K562 (cell line): ENCODE measurements around the gene HES3. TPM values are rescaled to one million over a fixed set of nuclear protein-coding genes. Genes with fewer than 3 reads are reported as not detected.

Experiments
- EP400 ChIP-seq: fragments of 450-650 bp; IDR thresholded peaks from 2 replicates; pipeline ENCODE4 v1.6.1; 2017; ENCODE audit warnings: antibody characterized with exemption, mild to moderate bottlenecking, moderate library complexity
- FOXJ3 ChIP-seq: sonication (generic); formaldehyde crosslinking; IDR thresholded peaks from 2 replicates; pipeline ENCODE4 v1.4.0; 2020; ENCODE audit warnings: mild to moderate bottlenecking, missing genetic modification reagents
- PYGO2 ChIP-seq: fragments of 450-650 bp; IDR thresholded peaks from 2 replicates; pipeline ENCODE4 v1.6.1; 2016; ENCODE audit warnings: mild to moderate bottlenecking, missing genetic modification characterization, moderate library complexity, missing compliant biosample characterization
- ZEB2 ChIP-seq: fragments of 450-650 bp; IDR thresholded peaks from 2 replicates; pipeline ENCODE4 v1.6.1; 2016
- polyA plus RNA-seq, 8 experiments: library from polyadenylated mRNA; depleted of rRNA in 4 of 8; stranded (reverse) in 5 of 8; unstranded in 3 of 8; fragments of >200 nt; fragmentation: Nextera tagmentation in 2 of 8; fragmentation: Illumina TruSeq in 1 of 8; extraction: Ambion mirVana in 2 of 8; extraction: Trizol in 1 of 8; gene quantifications; 2 replicates each; pipeline versions ENCODE4 v1.2.1 to v1.2.3, GENCODE V29; 2011 to 2014; ENCODE audit warnings: inconsistent platforms in 1 of 8, missing spikeins in 1 of 8
- total RNA-seq, 7 experiments: library from RNA; depleted of rRNA in 6 of 7; stranded (reverse); fragments of >200 nt in 6 of 7; fragmentation: Illumina TruSeq in 2 of 7; extraction: Trizol in 2 of 7; gene quantifications; 2 replicates each; pipeline versions ENCODE4 v1.2.1 to v1.2.3, GENCODE V29; 2011 to 2021; ENCODE audit warnings: low replicate concordance in 1 of 7
- TF ChIP-seq, protein P1 (sequence below): IDR thresholded peaks from 3 replicates; pipeline ENCODE4 v1.6.1; 2011; ENCODE audit warnings: borderline replicate concordance, mild to moderate bottlenecking, moderate library complexity; ENCODE audit not compliant: insufficient read length; ENCODE audit errors: extremely low read depth
- TF ChIP-seq, protein P2 (sequence below): fragments of 250-450 bp; sonication (Bioruptor Pico); IDR thresholded peaks from 2 replicates; pipeline ENCODE4 v1.5.1; 2021; ENCODE audit warnings: mild to moderate bottlenecking
- TF ChIP-seq, protein P3 (sequence below): fragments of 450-650 bp; formaldehyde crosslinking; IDR thresholded peaks from 2 replicates; pipeline ENCODE4 v1.4.0; 2020; ENCODE audit warnings: mild to moderate bottlenecking, moderate library complexity
- TF ChIP-seq, protein P4 (sequence below): sonication (generic); formaldehyde crosslinking; IDR thresholded peaks from 2 replicates; pipeline ENCODE4 v1.8.0; 2022; ENCODE audit warnings: mild to moderate bottlenecking, missing genetic modification reagents
- TF ChIP-seq, protein P5 (sequence below): sonication (generic); formaldehyde crosslinking; IDR thresholded peaks from 2 replicates; pipeline ENCODE4 v1.8.0; 2022; ENCODE audit warnings: mild to moderate bottlenecking, missing genetic modification reagents

Gene HES3
- total and polyA plus RNA-seq, 9 of the 15 experiments (the other 6 are each of a cell fraction or from before 2014, with no cell fraction given): not detected

DNA sequence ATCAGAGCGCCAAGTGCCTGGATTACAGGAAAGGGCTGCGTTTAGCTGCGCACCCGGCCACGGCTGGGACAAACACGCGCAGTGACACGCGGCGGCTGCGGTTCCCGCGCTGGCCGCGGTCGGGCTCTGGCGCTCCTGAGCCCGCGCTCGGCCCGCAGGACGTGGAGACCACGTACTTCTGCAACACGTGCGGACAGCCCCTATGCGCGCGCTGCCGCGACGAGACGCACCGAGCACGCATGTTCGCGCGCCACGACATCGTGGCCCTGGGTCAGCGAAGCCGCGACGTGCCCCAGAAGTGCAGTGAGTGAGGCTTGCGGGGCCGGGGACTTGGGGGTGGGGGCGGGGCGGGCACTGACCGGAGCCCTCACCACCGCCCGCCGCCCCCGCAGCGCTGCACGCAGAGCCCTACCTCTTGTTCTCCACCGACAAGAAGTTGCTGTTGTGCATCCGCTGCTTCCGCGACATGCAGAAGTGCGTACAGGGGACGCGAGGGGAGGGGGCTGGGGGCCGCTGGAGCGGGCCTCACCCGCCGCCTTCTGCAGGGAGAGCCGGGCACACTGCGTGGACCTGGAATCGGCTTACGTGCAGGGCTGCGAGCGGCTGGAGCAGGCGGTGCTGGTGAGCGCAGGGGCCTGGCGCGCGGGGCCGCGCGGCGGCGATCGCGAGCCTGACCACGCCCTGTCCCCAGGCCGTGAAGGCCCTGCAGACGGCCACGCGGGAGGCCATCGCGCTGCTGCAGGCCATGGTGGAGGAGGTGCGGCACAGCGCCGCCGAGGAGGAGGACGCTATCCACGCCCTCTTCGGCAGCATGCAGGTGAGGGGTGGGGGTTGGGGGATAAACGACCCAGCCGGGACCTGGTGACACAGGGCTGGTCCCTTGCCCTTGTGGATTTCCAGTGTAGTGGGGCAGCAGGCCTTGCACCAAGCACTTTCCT, 35.0 kb upstream of the HES3 start (continued):
- TF ChIP-seq, protein P1, sequence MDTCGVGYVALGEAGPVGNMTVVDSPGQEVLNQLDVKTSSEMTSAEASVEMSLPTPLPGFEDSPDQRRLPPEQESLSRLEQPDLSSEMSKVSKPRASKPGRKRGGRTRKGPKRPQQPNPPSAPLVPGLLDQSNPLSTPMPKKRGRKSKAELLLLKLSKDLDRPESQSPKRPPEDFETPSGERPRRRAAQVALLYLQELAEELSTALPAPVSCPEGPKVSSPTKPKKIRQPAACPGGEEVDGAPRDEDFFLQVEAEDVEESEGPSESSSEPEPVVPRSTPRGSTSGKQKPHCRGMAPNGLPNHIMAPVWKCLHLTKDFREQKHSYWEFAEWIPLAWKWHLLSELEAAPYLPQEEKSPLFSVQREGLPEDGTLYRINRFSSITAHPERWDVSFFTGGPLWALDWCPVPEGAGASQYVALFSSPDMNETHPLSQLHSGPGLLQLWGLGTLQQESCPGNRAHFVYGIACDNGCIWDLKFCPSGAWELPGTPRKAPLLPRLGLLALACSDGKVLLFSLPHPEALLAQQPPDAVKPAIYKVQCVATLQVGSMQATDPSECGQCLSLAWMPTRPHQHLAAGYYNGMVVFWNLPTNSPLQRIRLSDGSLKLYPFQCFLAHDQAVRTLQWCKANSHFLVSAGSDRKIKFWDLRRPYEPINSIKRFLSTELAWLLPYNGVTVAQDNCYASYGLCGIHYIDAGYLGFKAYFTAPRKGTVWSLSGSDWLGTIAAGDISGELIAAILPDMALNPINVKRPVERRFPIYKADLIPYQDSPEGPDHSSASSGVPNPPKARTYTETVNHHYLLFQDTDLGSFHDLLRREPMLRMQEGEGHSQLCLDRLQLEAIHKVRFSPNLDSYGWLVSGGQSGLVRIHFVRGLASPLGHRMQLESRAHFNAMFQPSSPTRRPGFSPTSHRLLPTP: no peak
- TF ChIP-seq, protein P2, sequence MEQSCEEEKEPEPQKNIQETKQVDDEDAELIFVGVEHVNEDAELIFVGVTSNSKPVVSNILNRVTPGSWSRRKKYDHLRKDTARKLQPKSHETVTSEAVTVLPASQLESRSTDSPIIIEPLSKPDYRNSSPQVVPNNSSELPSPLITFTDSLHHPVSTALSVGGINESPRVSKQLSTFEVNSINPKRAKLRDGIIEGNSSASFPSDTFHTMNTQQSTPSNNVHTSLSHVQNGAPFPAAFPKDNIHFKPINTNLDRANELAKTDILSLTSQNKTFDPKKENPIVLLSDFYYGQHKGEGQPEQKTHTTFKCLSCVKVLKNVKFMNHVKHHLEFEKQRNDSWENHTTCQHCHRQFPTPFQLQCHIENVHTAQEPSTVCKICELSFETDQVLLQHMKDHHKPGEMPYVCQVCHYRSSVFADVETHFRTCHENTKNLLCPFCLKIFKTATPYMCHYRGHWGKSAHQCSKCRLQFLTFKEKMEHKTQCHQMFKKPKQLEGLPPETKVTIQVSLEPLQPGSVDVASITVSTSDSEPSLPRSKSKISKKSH (CRISPR knock-in tag): no peak
- TF ChIP-seq EP400 (peak; percentile 73; the same call in 1 of the 2 replicates), PYGO2 (tag) (no peak), FOXJ3 (no peak), ZEB2 (no peak)
- TF ChIP-seq, protein P3, sequence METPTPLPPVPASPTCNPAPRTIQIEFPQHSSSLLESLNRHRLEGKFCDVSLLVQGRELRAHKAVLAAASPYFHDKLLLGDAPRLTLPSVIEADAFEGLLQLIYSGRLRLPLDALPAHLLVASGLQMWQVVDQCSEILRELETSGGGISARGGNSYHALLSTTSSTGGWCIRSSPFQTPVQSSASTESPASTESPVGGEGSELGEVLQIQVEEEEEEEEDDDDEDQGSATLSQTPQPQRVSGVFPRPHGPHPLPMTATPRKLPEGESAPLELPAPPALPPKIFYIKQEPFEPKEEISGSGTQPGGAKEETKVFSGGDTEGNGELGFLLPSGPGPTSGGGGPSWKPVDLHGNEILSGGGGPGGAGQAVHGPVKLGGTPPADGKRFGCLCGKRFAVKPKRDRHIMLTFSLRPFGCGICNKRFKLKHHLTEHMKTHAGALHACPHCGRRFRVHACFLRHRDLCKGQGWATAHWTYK (CRISPR knock-in tag): no peak
- TF ChIP-seq, protein P4, sequence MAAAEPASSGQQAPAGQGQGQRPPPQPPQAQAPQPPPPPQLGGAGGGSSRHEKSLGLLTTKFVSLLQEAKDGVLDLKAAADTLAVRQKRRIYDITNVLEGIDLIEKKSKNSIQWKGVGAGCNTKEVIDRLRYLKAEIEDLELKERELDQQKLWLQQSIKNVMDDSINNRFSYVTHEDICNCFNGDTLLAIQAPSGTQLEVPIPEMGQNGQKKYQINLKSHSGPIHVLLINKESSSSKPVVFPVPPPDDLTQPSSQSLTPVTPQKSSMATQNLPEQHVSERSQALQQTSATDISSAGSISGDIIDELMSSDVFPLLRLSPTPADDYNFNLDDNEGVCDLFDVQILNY: peak; percentile 88; the same call in 1 of the 2 replicates
- TF ChIP-seq, protein P5, sequence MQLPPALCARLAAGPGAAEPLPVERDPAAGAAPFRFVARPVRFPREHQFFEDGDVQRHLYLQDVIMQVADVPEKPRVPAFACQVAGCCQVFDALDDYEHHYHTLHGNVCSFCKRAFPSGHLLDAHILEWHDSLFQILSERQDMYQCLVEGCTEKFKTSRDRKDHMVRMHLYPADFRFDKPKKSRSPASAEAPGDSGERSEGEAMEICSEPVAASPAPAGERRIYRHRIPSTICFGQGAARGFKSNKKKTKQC (CRISPR knock-in tag): peak; percentile 77; the same call in 1 of the 2 replicates
